Measurements from ENCODE around the gene MTMR4.

The MTMR4 gene

GRCh38 chr17:58447039-58447975 lies 67.1 kb downstream of the MTMR4 start:
- 0 out of 2 replicates have a peak, but pooled peaks cover 4% of the 10 kb centered on the region for H3K27me3 ChIP-seq (ENCODE audit: insufficient read depth, low read length)
- no peaks in the 10 kb centered on the region for H3K36me3 ChIP-seq (ENCODE audit: insufficient read depth, low read length)
- no peaks in the 10 kb centered on the region for H3K9me2 ChIP-seq (ENCODE audit: low read depth, low read length)
- no peaks in the 10 kb centered on the region for H3F3A ChIP-seq (ENCODE audit: insufficient read depth, low read length)
- H2AFZ ChIP-seq (ENCODE audit: low read length): no peak overlapping the region
- H3K4me1 ChIP-seq (ENCODE audit: insufficient read depth, low read length, severe bottlenecking): no peaks in the 10 kb centered on the region
- TF ChIP-seq, protein P1, sequence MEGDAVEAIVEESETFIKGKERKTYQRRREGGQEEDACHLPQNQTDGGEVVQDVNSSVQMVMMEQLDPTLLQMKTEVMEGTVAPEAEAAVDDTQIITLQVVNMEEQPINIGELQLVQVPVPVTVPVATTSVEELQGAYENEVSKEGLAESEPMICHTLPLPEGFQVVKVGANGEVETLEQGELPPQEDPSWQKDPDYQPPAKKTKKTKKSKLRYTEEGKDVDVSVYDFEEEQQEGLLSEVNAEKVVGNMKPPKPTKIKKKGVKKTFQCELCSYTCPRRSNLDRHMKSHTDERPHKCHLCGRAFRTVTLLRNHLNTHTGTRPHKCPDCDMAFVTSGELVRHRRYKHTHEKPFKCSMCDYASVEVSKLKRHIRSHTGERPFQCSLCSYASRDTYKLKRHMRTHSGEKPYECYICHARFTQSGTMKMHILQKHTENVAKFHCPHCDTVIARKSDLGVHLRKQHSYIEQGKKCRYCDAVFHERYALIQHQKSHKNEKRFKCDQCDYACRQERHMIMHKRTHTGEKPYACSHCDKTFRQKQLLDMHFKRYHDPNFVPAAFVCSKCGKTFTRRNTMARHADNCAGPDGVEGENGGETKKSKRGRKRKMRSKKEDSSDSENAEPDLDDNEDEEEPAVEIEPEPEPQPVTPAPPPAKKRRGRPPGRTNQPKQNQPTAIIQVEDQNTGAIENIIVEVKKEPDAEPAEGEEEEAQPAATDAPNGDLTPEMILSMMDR (IDR thresholded peaks at IDR 0.05; ENCODE audit: low read length): peak; percentile 95
- TF ChIP-seq EZH2 (IDR thresholded peaks at IDR 0.05; ENCODE audit: borderline replicate concordance, low read length): no peak
- H3K4me3 ChIP-seq (ENCODE audit: low read depth, low read length, poor library complexity, severe bottlenecking): no peak overlapping the region
- H3K4me2 ChIP-seq (ENCODE audit: low read length): no peak overlapping the region
- no peak overlapping the region for H3K9ac ChIP-seq (ENCODE audit: low read length)
- H3K9me3 ChIP-seq (ENCODE audit: low read length): no peaks in the 10 kb centered on the region
- no peaks in the 10 kb centered on the region for H3K79me2 ChIP-seq (ENCODE audit: insufficient read depth, low read length)
- H4K20me1 ChIP-seq (ENCODE audit: insufficient read depth, low read length): no peaks in the 10 kb centered on the region
- no peak overlapping the region for H3K27ac ChIP-seq (ENCODE audit: low read depth, low read length, poor library complexity, severe bottlenecking)

DNA sequence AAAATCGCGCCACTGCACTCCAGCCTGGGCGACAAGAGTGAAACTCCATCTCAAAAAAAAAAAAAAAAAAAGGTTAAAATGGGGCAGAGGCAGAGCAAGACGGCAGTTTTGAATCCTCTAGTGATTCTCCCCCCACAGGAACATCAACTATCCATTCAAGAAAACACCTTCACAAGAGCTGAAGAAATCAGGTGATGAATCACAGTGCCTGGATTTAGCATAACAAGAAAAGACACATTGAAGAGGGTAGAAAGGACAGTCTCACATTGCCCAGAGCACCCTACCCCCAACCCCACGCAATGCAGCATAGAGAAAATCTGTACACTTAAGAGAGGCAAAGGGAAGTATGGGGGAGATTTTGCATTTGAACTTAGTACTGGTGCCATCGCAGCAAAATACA lies 68.4 kb downstream of the MTMR4 start:
- H3K27ac ChIP-seq (ENCODE audit: low read depth, low read length, poor library complexity, severe bottlenecking): no peak overlapping the region
- no peak overlapping the region for H3K9ac ChIP-seq (ENCODE audit: low read length)
- H3K27me3 ChIP-seq (ENCODE audit: insufficient read depth, low read length): 0 out of 2 replicates have a peak, but pooled peaks cover 4% of the 10 kb centered on the region
- H2AFZ ChIP-seq (ENCODE audit: low read length): no peak overlapping the region
- H3K9me3 ChIP-seq (ENCODE audit: low read length): no peaks in the 10 kb centered on the region
- H3K36me3 ChIP-seq (ENCODE audit: insufficient read depth, low read length): no peaks in the 10 kb centered on the region
- no peaks in the 10 kb centered on the region for H3K4me1 ChIP-seq (ENCODE audit: insufficient read depth, low read length, severe bottlenecking)
- no peak overlapping the region for H3K4me3 ChIP-seq (ENCODE audit: low read depth, low read length, poor library complexity, severe bottlenecking)
- no peak for TF ChIP-seq EZH2 (IDR thresholded peaks at IDR 0.05; ENCODE audit: borderline replicate concordance, low read length)
- TF ChIP-seq, protein P1 (IDR thresholded peaks at IDR 0.05; ENCODE audit: low read length): no peak
- no peaks in the 10 kb centered on the region for H3F3A ChIP-seq (ENCODE audit: insufficient read depth, low read length)
- H3K4me2 ChIP-seq (ENCODE audit: low read length): no peak overlapping the region
- no peaks in the 10 kb centered on the region for H3K79me2 ChIP-seq (ENCODE audit: insufficient read depth, low read length)
- H3K9me2 ChIP-seq (ENCODE audit: low read depth, low read length): no peaks in the 10 kb centered on the region
- no peaks in the 10 kb centered on the region for H4K20me1 ChIP-seq (ENCODE audit: insufficient read depth, low read length)

Measured in OCI-LY1 (cell line).